Endothelial cell of umbilical vein (primary cell): Measurements from ENCODE around the gene ANKRD44. TPM values are rescaled to one million over a fixed set of nuclear protein-coding genes. Genes with fewer than 3 reads are reported as not detected.

ENCODE experiments used
- BruUV-seq: library from RNA; stranded (reverse); fragments of 400-500 nt; replicated peaks from 2 replicates; lab custom pipeline; 2021; lab: Mats Ljungman, UMichigan
- CTCF ChIA-PET: fragments of 300-600, 350-600 bp; sonication (Branson Sonifier 250); formaldehyde crosslinking; loops from one replicate; lab custom pipeline; 2021; ENCODE audit warnings: antibody characterized with exemption, inconsistent platforms; lab: Charles Lee
- POLR2A ChIA-PET: fragments of 300-600, 350-600 bp; sonication (Branson Sonifier 250); formaldehyde crosslinking; loops from one replicate; lab custom pipeline; 2021; ENCODE audit warnings: antibody characterized with exemption, inconsistent platforms; lab: Charles Lee
- DNase-seq: peaks from one replicate; pipeline ENCODE4 v3.0.0-alpha.2; 2011; ENCODE audit warnings: low read depth, low spot score
- FAIRE-seq: peaks from 2 replicates; lab custom pipeline; 2011; peaks lifted over from hg19 to GRCh38; lab: Jason Lieb, UNC
- H2AFZ ChIP-seq: 2 replicates; pipeline ENCODE4 v1.6.0; 2012; ENCODE audit warnings: low read depth, low read length, control low read depth, inconsistent platforms
- H3K27ac ChIP-seq: 2 replicates; pipeline ENCODE4 v1.5.1; 2011; ENCODE audit warnings: low read depth, mild to moderate bottlenecking, control low read depth, low read length, moderate library complexity; ENCODE audit not compliant: insufficient read depth
- H3K27me3 ChIP-seq, 2 experiments: 2 replicates each; pipeline versions ENCODE4 v1.6.0 to v1.6.1; 2011; ENCODE audit warnings: low read length in 2 of 2, mixed read lengths in 1 of 2; ENCODE audit not compliant: control insufficient read depth in 2 of 2, insufficient read depth in 2 of 2
- H3K36me3 ChIP-seq, 2 experiments: 2 replicates in 1 of 2; 3 replicates in 1 of 2; pipeline ENCODE4 v1.5.1; 2011; ENCODE audit warnings: low read length in 2 of 2, mild to moderate bottlenecking in 1 of 2, moderate library complexity in 1 of 2; ENCODE audit not compliant: control insufficient read depth in 2 of 2, insufficient read depth in 2 of 2; ENCODE audit errors: extremely low read depth in 1 of 2
- H3K4me1 ChIP-seq: 3 replicates; pipeline ENCODE4 v1.5.1; 2011; ENCODE audit warnings: mild to moderate bottlenecking, low read length; ENCODE audit not compliant: control insufficient read depth, insufficient read depth; ENCODE audit errors: extremely low read depth
- H3K4me2 ChIP-seq: 2 replicates; pipeline ENCODE4 v1.6.1; 2011; ENCODE audit warnings: low read length, control low read depth, mixed read lengths; ENCODE audit not compliant: insufficient read depth
- H3K4me3 ChIP-seq, 3 experiments: fragments of 200-600 bp in 1 of 3; sonication (generic), shearing (Covaris generic) in 1 of 3; replicated peaks in 1 of 3; 2 replicates each; pipeline ENCODE4 v1.5.1; 2011 to 2016; ENCODE audit warnings: control low read depth in 3 of 3, low read length in 3 of 3, mild to moderate bottlenecking in 2 of 3, inconsistent platforms in 1 of 3, low read depth in 1 of 3, moderate library complexity in 1 of 3; ENCODE audit not compliant: insufficient read depth in 1 of 3
- H3K79me2 ChIP-seq: 2 replicates; pipeline ENCODE4 v1.6.0; 2012; ENCODE audit warnings: low read length, inconsistent platforms; ENCODE audit not compliant: control insufficient read depth, insufficient read depth
- H3K9ac ChIP-seq: replicated peaks from 2 replicates; pipeline ENCODE3; 2011; ENCODE audit warnings: low read length, control low read depth; ENCODE audit not compliant: insufficient read depth; ENCODE audit errors: extremely low read depth
- H3K9me1 ChIP-seq: replicated peaks from 3 replicates; pipeline ENCODE4 v1.6.0; 2011; ENCODE audit warnings: mild to moderate bottlenecking, low read length; ENCODE audit not compliant: control insufficient read depth, insufficient read depth; ENCODE audit errors: extremely low read depth
- H3K9me3 ChIP-seq: replicated peaks from 2 replicates; pipeline ENCODE4 v1.5.1; 2012; ENCODE audit warnings: low read length, inconsistent platforms; ENCODE audit not compliant: control insufficient read depth, insufficient read depth
- H4K20me1 ChIP-seq: replicated peaks from 2 replicates; pipeline ENCODE3; 2011; ENCODE audit warnings: mild to moderate bottlenecking, low read length; ENCODE audit not compliant: control insufficient read depth, insufficient read depth; ENCODE audit errors: extremely low read depth
- CTCF ChIP-seq, 2 donors: IDR thresholded peaks; 1 replicate in 1 of 2; 2 replicates in 1 of 2; pipeline ENCODE4 v1.5.1; 2011; ENCODE audit warnings: low read length in 2 of 2, mild to moderate bottlenecking in 2 of 2, moderate library complexity in 2 of 2, control low read depth in 1 of 2, inconsistent platforms in 1 of 2, low read depth in 1 of 2; ENCODE audit not compliant: insufficient read depth in 1 of 2; ENCODE audit errors: extremely low read depth in 1 of 2
- EZH2 ChIP-seq: IDR thresholded peaks from 2 replicates; pipeline ENCODE4 v1.6.1; 2012; ENCODE audit warnings: borderline replicate concordance, low read depth, mild to moderate bottlenecking, moderate library complexity, low read length, inconsistent platforms; ENCODE audit not compliant: severe bottlenecking
- FOS ChIP-seq: IDR thresholded peaks from 2 replicates; pipeline ENCODE4 v1.6.1; 2011; ENCODE audit warnings: mild to moderate bottlenecking, low read length, moderate library complexity, borderline replicate concordance; ENCODE audit not compliant: insufficient read depth
- GATA2 ChIP-seq: IDR thresholded peaks from 2 replicates; pipeline ENCODE4 v1.7.0; 2011; ENCODE audit warnings: low read depth, mild to moderate bottlenecking, moderate library complexity, mixed read lengths, low read length; ENCODE audit not compliant: insufficient read length, insufficient read depth
- JUN ChIP-seq: IDR thresholded peaks from 2 replicates; pipeline ENCODE4 v1.6.1; 2011; ENCODE audit warnings: borderline replicate concordance, low read depth; ENCODE audit not compliant: insufficient read length, insufficient read depth
- MAX ChIP-seq: IDR thresholded peaks from 2 replicates; pipeline ENCODE4 v1.6.1; 2011; ENCODE audit not compliant: insufficient read depth, insufficient read length
- MYC ChIP-seq: IDR thresholded peaks from one replicate; pipeline ENCODE4 v1.6.1; 2011; ENCODE audit warnings: mild to moderate bottlenecking, low read depth, low read length
- POLR2A ChIP-seq: IDR thresholded peaks from 2 replicates; pipeline ENCODE4 v1.6.1; 2012; ENCODE audit warnings: low read depth, mild to moderate bottlenecking, control low read depth, low read length
- POLR2AphosphoS5 ChIP-seq: IDR thresholded peaks from 2 replicates; pipeline ENCODE4 v1.6.1; 2012; ENCODE audit warnings: low read depth, mild to moderate bottlenecking, control low read depth, low read length, moderate library complexity; ENCODE audit not compliant: insufficient read depth
- dilution Hi-C: fragments of 300-500 bp; cut with MboI; formaldehyde crosslinking; loops from one replicate; pipeline ENCODE4 v1.15.0; 2019; ENCODE audit warnings: low sequenced_read_pairs; ENCODE audit not compliant: extremely low pct_ligation_motif_present
- intact Hi-C: fragments of 100-400 bp; cut with micrococcal nuclease; formaldehyde crosslinking; loops from one replicate; pipeline ENCODE4 v1.10.0; 2022
- polyA plus RNA-seq, 4 experiments: library from polyadenylated mRNA; depleted of rRNA in 3 of 4; stranded (reverse) in 3 of 4; unstranded in 1 of 4; fragments of >200 nt; gene quantifications; 2 replicates each; pipeline versions ENCODE4 v1.2.1 to v1.2.3, GENCODE V29; 2011 to 2012; ENCODE audit warnings: missing spikeins in 1 of 4
- total RNA-seq: library from RNA; stranded (reverse); gene quantifications from 2 replicates; pipeline ENCODE4 v1.2.3, GENCODE V29; 2021

Gene ANKRD44
- total and polyA plus RNA-seq, 2 donors (not counting 3 experiments of a cell fraction or from before 2014, with no cell fraction given): 3.4 to 6.1 TPM

- Histone ChIP-seq H3K9ac (no peak overlapping the region), H3K9me3 (no peaks in the 10 kb centered on the region), H2AFZ (no peak overlapping the region), H3K36me3 (no peaks in the 10 kb centered on the region), H3K4me1 (no peaks in the 10 kb centered on the region), H4K20me1 (no peaks in the 10 kb centered on the region), H3K27ac (no peak overlapping the region), H3K4me2 (no peak overlapping the region), H3K27me3 (no peaks in the 10 kb centered on the region), H3K9me1 (no peaks in the 10 kb centered on the region), H3K4me3 (no peak overlapping the region), H3K79me2 (no peaks in the 10 kb centered on the region)
- ChIA-PET POLR2A (no interaction called here), CTCF (interaction anchor here (1.8 kb wide), 1 partner anchor 9 kb away, joined by 4 read pairs; no protein-coding TSS in a partner anchor)
- DNase-seq (no peak), FAIRE-seq (no peak)
- intact Hi-C loops: no loop called here
- TF ChIP-seq EZH2 (no peak), CTCF (IDR thresholded peaks at IDR 0.05; ENCODE audit: extremely low read depth in 1 of 2, insufficient read depth in 1 of 2, low read depth in 1 of 2, low read length in 2 of 2) (no peak), JUN (no peak), FOS (no peak), POLR2A (no peak), POLR2AphosphoS5 (no peak), MYC (no peak), GATA2 (no peak), MAX (no peak)
- dilution Hi-C loops: no loop called here
- no TSS peak for BruUV-seq
These were observed 256.1 kb downstream of the ANKRD44 start for GRCh38 chr2:197054437-197054836.
